ENCODE measurements around the gene FLCN. TPM values are rescaled to one million over a fixed set of nuclear protein-coding genes. Genes with fewer than 3 reads are reported as not detected.

FLCN gene
- polyA plus RNA-seq, 1 donor, result 116 TPM

DNA sequence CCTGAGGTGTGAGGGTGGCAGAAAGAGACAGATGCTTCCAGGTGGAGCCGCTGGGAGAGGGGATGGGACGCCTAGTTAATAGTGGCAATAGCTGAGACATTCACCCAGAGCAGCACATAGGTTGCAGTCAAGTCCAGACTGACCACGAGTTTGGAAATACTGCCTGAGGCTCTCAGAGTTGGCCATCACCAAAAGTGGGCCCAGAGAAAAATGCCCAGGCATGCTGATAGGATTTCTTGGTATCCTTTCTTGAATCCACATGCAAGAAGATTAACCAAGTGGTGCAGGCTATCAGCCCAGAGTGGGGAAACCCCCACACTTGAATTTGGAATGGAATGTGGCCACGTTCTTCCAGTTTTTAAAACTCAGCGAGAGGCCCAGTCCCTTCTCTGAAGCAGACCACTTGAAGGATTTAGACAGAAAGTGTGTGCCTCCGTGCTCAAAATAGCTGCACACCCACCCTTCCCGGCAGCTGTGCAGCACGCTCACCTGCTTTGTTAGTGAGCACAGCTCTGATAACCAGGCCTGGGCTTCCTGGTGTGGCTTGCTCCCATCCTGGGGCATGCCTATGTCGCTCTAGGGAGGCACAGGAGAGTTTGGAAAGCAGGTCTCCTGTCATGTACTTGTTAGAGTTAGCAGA is 66.5 kb downstream of the FLCN start:
- Histone ChIP-seq H3K4me1 (ENCODE audit: control insufficient read depth, insufficient read depth, low read length) (no peaks in the 10 kb centered on the region), H3K9me3 (ENCODE audit: control insufficient read depth, low read depth, low read length) (no peaks in the 10 kb centered on the region), H3K27me3 (ENCODE audit: control insufficient read depth, insufficient read depth, low read length) (no peaks in the 10 kb centered on the region), H3K27ac (ENCODE audit: low read length) (no peak overlapping the region), H3K4me3 (ENCODE audit: low read length) (no peak overlapping the region), H3K36me3 (ENCODE audit: control insufficient read depth, insufficient read depth, low read length) (peaks cover 94% of the 10 kb centered on the region)
- DNase-seq, result no peak
- no CpG with 5 or more reads among the region's 9 CpGs for WGBS (ENCODE audit: insufficient coverage, low lambda C conversion rate)

GRCh38 chr17:17169396-17169795 is 67.6 kb downstream of the FLCN start:
- Histone ChIP-seq H3K4me3 (ENCODE audit: low read length) (no peak overlapping the region), H3K27me3 (ENCODE audit: control insufficient read depth, insufficient read depth, low read length) (no peaks in the 10 kb centered on the region), H3K36me3 (ENCODE audit: control insufficient read depth, insufficient read depth, low read length) (peaks cover 94% of the 10 kb centered on the region), H3K27ac (ENCODE audit: low read length) (no peak overlapping the region), H3K4me1 (ENCODE audit: control insufficient read depth, insufficient read depth, low read length) (no peaks in the 10 kb centered on the region), H3K9me3 (ENCODE audit: control insufficient read depth, low read depth, low read length) (no peaks in the 10 kb centered on the region)
- no peak for DNase-seq
- no CpG with 5 or more reads among the region's 4 CpGs for WGBS (ENCODE audit: insufficient coverage, low lambda C conversion rate)

DNA sequence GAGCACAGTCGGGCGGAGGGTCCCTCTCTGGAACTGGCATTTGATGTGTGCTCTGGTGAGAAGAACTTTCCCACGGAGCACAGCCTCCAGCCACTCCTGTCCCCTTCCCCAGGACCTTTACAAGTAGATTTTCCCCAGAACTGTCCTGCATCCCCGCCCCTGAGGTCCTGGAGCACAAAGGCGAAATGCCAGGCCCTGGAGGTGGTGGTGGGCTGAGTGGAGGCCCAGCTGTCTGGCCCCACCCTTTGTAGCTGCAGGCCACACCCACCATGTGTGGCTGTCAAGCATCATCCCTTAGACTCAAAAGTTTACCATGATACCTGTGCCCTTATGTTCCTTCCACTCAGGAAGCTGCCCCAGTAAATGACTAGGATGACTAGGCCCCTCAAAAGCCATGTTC is 68.6 kb downstream of the FLCN start:
- Histone ChIP-seq H3K4me1 (ENCODE audit: control insufficient read depth, insufficient read depth, low read length) (no peaks in the 10 kb centered on the region), H3K4me3 (ENCODE audit: low read length) (no peak overlapping the region), H3K27ac (ENCODE audit: low read length) (no peak overlapping the region), H3K9me3 (ENCODE audit: control insufficient read depth, low read depth, low read length) (no peaks in the 10 kb centered on the region), H3K36me3 (ENCODE audit: control insufficient read depth, insufficient read depth, low read length) (peaks cover 92% of the 10 kb centered on the region), H3K27me3 (ENCODE audit: control insufficient read depth, insufficient read depth, low read length) (no peaks in the 10 kb centered on the region)
- no CpG with 5 or more reads among the region's 5 CpGs for WGBS (ENCODE audit: insufficient coverage, low lambda C conversion rate)
- no peak for DNase-seq

- Histone ChIP-seq H3K9me3 (ENCODE audit: control insufficient read depth, low read depth, low read length) (no peaks in the 10 kb centered on the region), H3K4me3 (ENCODE audit: low read length) (no peak overlapping the region), H3K4me1 (ENCODE audit: control insufficient read depth, insufficient read depth, low read length) (no peaks in the 10 kb centered on the region), H3K36me3 (ENCODE audit: control insufficient read depth, insufficient read depth, low read length) (peaks cover 91% of the 10 kb centered on the region), H3K27me3 (ENCODE audit: control insufficient read depth, insufficient read depth, low read length) (no peaks in the 10 kb centered on the region), H3K27ac (ENCODE audit: low read length) (no peak overlapping the region)
- no peak for DNase-seq
- no CpG with 5 or more reads among the region's 10 CpGs for WGBS (ENCODE audit: insufficient coverage, low lambda C conversion rate)
Observed at GRCh38 chr17:17167986-17168385, 69.0 kb downstream of the FLCN start.

DNA sequence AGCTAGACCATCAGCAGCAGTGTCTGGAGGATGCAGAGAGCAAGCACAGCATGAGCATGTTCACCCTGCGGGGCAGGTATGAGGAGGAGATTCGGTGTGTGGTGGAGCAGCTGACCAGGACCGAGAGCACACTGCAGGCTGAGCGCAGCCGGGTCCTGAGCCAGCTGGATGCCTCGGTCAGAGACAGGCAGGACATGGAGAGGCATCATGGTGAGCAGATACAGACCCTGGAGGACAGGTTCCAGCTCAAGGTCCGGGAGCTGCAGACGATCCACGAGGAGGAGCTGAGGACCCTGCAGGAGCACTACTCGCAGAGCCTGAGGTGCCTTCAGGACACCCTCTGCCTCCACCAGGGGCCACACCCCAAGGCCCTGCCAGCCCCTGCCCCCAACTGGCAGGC is 69.6 kb downstream of the FLCN start:
- no peak overlapping the region for H3K27ac ChIP-seq (ENCODE audit: low read length)
- no peak overlapping the region for H3K4me3 ChIP-seq (ENCODE audit: low read length)
- H3K27me3 ChIP-seq (ENCODE audit: control insufficient read depth, insufficient read depth, low read length), result no peaks in the 10 kb centered on the region
- H3K36me3 ChIP-seq (ENCODE audit: control insufficient read depth, insufficient read depth, low read length), result peaks cover 91% of the 10 kb centered on the region
- H3K4me1 ChIP-seq (ENCODE audit: control insufficient read depth, insufficient read depth, low read length), result no peaks in the 10 kb centered on the region
- H3K9me3 ChIP-seq (ENCODE audit: control insufficient read depth, low read depth, low read length), result no peaks in the 10 kb centered on the region
- WGBS (ENCODE audit: insufficient coverage, low lambda C conversion rate), result no CpG with 5 or more reads among the region's 10 CpGs
- DNase-seq, result no peak

- H3K4me3 ChIP-seq (ENCODE audit: low read length), result no peak overlapping the region
- H3K36me3 ChIP-seq (ENCODE audit: control insufficient read depth, insufficient read depth, low read length), result peaks cover 91% of the 10 kb centered on the region
- H3K9me3 ChIP-seq (ENCODE audit: control insufficient read depth, low read depth, low read length), result no peaks in the 10 kb centered on the region
- WGBS (ENCODE audit: insufficient coverage, low lambda C conversion rate), result no CpG with 5 or more reads among the region's 8 CpGs
- H3K27me3 ChIP-seq (ENCODE audit: control insufficient read depth, insufficient read depth, low read length), result no peaks in the 10 kb centered on the region
- H3K27ac ChIP-seq (ENCODE audit: low read length), result no peak overlapping the region
- DNase-seq, result no peak
- H3K4me1 ChIP-seq (ENCODE audit: control insufficient read depth, insufficient read depth, low read length), result no peaks in the 10 kb centered on the region
Observed at GRCh38 chr17:17166446-17166845, 70.5 kb downstream of the FLCN start.

DNA sequence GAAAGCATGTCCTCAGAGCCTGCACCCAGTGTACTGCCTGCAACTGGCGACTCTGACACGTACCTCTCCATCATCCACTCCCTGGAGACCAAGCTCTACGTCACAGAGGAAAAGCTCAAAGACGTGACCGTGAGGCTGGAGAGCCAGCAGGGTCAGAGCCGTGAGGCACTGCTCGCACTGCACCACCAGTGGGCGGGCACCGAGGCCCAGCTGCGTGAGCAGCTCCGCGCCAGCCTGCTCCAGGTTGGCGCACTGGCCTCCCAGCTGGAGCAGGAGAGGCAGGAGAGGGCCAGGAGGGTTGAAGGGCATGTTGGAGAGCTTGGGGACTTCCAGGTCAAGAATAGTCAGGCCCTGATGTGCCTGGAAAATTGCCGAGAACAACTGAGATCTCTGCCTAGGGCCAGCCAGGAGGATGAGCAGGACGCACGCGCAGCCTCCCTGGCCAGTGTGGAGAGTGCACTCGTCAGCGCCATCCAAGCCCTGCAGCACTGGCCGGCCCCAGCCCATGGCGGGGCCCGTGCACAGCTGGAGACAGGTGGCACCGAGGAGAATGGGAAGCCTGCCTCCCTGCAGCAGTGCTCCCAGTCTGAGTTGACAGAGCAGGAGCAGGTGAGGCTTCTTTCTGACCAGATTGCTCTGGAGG is 71.2 kb downstream of the FLCN start:
- DNase-seq, result no peak
- 90% methylated on average over 2 of the region's 23 CpGs for WGBS (ENCODE audit: insufficient coverage, low lambda C conversion rate)
- Histone ChIP-seq H3K9me3 (ENCODE audit: control insufficient read depth, low read depth, low read length) (no peaks in the 10 kb centered on the region), H3K27me3 (ENCODE audit: control insufficient read depth, insufficient read depth, low read length) (no peaks in the 10 kb centered on the region), H3K36me3 (ENCODE audit: control insufficient read depth, insufficient read depth, low read length) (peaks cover 90% of the 10 kb centered on the region), H3K27ac (ENCODE audit: low read length) (no peak overlapping the region), H3K4me1 (ENCODE audit: control insufficient read depth, insufficient read depth, low read length) (no peaks in the 10 kb centered on the region), H3K4me3 (ENCODE audit: low read length) (no peak overlapping the region)

GRCh38 chr17:17164676-17165075 is 72.3 kb downstream of the FLCN start:
- no peak for DNase-seq
- Histone ChIP-seq H3K27ac (ENCODE audit: low read length) (no peak overlapping the region), H3K9me3 (ENCODE audit: control insufficient read depth, low read depth, low read length) (no peaks in the 10 kb centered on the region), H3K4me3 (ENCODE audit: low read length) (no peak overlapping the region), H3K4me1 (ENCODE audit: control insufficient read depth, insufficient read depth, low read length) (no peaks in the 10 kb centered on the region), H3K27me3 (ENCODE audit: control insufficient read depth, insufficient read depth, low read length) (no peaks in the 10 kb centered on the region), H3K36me3 (ENCODE audit: control insufficient read depth, insufficient read depth, low read length) (peaks cover 93% of the 10 kb centered on the region)
- 100% methylated on average over 3 of the region's 17 CpGs for WGBS (ENCODE audit: insufficient coverage, low lambda C conversion rate)

GRCh38 chr17:17164156-17164555 is 72.8 kb downstream of the FLCN start:
- peaks cover 93% of the 10 kb centered on the region for H3K36me3 ChIP-seq (ENCODE audit: control insufficient read depth, insufficient read depth, low read length)
- no peaks in the 10 kb centered on the region for H3K27me3 ChIP-seq (ENCODE audit: control insufficient read depth, insufficient read depth, low read length)
- no peak overlapping the region for H3K27ac ChIP-seq (ENCODE audit: low read length)
- no peak overlapping the region for H3K4me3 ChIP-seq (ENCODE audit: low read length)
- DNase-seq, result no peak
- no peaks in the 10 kb centered on the region for H3K4me1 ChIP-seq (ENCODE audit: control insufficient read depth, insufficient read depth, low read length)
- no CpG with 5 or more reads among the region's 25 CpGs for WGBS (ENCODE audit: insufficient coverage, low lambda C conversion rate)
- H3K9me3 ChIP-seq (ENCODE audit: control insufficient read depth, low read depth, low read length), result no peaks in the 10 kb centered on the region
